ENCODE measurements around the gene SCLY.

GRCh38 chr2:238039151-238039550, 21.6 kb upstream of the SCLY start:
- TF ChIP-seq CTCF (IDR thresholded peaks at IDR 0.05), result no peak
- no peak for TF ChIP-seq EZH2 (IDR thresholded peaks at IDR 0.05; ENCODE audit: borderline replicate concordance, insufficient read depth, low read depth, low read length, poor library complexity, severe bottlenecking)
